K562 (cell line): ENCODE measurements around the gene TARBP1. TPM values are rescaled to one million over a fixed set of nuclear protein-coding genes. Genes with fewer than 3 reads are reported as not detected.
A peak's percentile ranks its signal among the peaks of the same experiment; 100 is the strongest.

Source experiments
- CHD2 ChIP-seq: IDR thresholded peaks from 2 replicates; pipeline ENCODE4 v1.6.1; 2011; ENCODE audit warnings: low read depth, low read length
- EGR1 ChIP-seq: fragments of 450-650 bp; conservative IDR thresholded peaks from 2 replicates; pipeline ENCODE4 v1.6.1; 2017; ENCODE audit warnings: mild to moderate bottlenecking
- HDAC6 ChIP-seq: IDR thresholded peaks from 2 replicates; pipeline ENCODE4 v1.6.1; 2012; ENCODE audit warnings: low read depth, mild to moderate bottlenecking, control low read depth, inconsistent platforms, low read length, moderate library complexity
- KDM5B ChIP-seq: fragments of 200-600 bp; sonication (generic); IDR thresholded peaks from 2 replicates; pipeline ENCODE4 v1.6.1; 2012; ENCODE audit warnings: low read depth, mild to moderate bottlenecking, moderate library complexity, low read length, control low read depth, inconsistent platforms; ENCODE audit not compliant: insufficient replicate concordance
- PHB2 ChIP-seq: fragments of 450-650 bp; IDR thresholded peaks from 2 replicates; pipeline ENCODE4 v1.6.1; 2017; ENCODE audit warnings: low read depth
- PRMT5 ChIP-seq: sonication (generic); formaldehyde crosslinking; IDR thresholded peaks from 2 replicates; pipeline ENCODE4 v1.5.0; 2020; ENCODE audit warnings: missing genetic modification reagents
- PURB ChIP-seq: sonication (generic); formaldehyde crosslinking; IDR thresholded peaks from 2 replicates; pipeline ENCODE4 v1.9.0; 2021; ENCODE audit warnings: low read depth, mild to moderate bottlenecking, missing genetic modification reagents
- RB1 ChIP-seq: fragments of 450-650 bp; IDR thresholded peaks from 2 replicates; pipeline ENCODE4 v1.6.1; 2017; ENCODE audit warnings: low read depth, mild to moderate bottlenecking
- SAP30 ChIP-seq: fragments of 200-600 bp; sonication (generic); IDR thresholded peaks from 2 replicates; pipeline ENCODE4 v1.6.1; 2012; ENCODE audit warnings: borderline replicate concordance, low read depth, mild to moderate bottlenecking, moderate library complexity, low read length, control low read depth, inconsistent platforms; ENCODE audit not compliant: insufficient read depth, poor library complexity, severe bottlenecking
- SIN3A ChIP-seq, 2 experiments: fragments of 150-350 bp in 1 of 2; IDR thresholded peaks; 2 replicates each; pipeline ENCODE4 v1.6.1; 2011 to 2016; ENCODE audit warnings: borderline replicate concordance in 2 of 2, low read depth in 2 of 2, low read length in 2 of 2, mild to moderate bottlenecking in 2 of 2, moderate library complexity in 2 of 2; ENCODE audit not compliant: control insufficient read depth in 1 of 2
- TAF1 ChIP-seq: IDR thresholded peaks from 2 replicates; pipeline ENCODE4 v1.6.1; 2011; ENCODE audit warnings: mild to moderate bottlenecking, low read length, moderate library complexity; ENCODE audit not compliant: insufficient read depth, control insufficient read depth, severe bottlenecking; ENCODE audit errors: extremely low read depth
- TEAD4 ChIP-seq, 2 experiments: sonication (generic) in 1 of 2; formaldehyde crosslinking in 1 of 2; IDR thresholded peaks; 2 replicates each; pipeline versions ENCODE4 v1.6.1 to v1.8.0; 2012 to 2022; ENCODE audit warnings: borderline replicate concordance in 1 of 2, inconsistent platforms in 1 of 2, low read length in 1 of 2, mild to moderate bottlenecking in 1 of 2, missing genetic modification reagents in 1 of 2
- ZBTB2 ChIP-seq: fragments of 450-650 bp; IDR thresholded peaks from 2 replicates; pipeline ENCODE4 v1.6.1; 2016; ENCODE audit warnings: antibody characterized with exemption
- ZNF316 ChIP-seq: fragments of 450-650 bp; IDR thresholded peaks from 2 replicates; pipeline ENCODE4 v1.6.1; 2016
- ZNF77 ChIP-seq: fragments of 250-450 bp; sonication (Bioruptor Pico); IDR thresholded peaks from 2 replicates; pipeline ENCODE4 v1.5.0; 2020
- ZNF79 ChIP-seq: fragments of 250-450 bp; sonication (Bioruptor Pico); IDR thresholded peaks from 2 replicates; pipeline ENCODE4 v1.4.0; 2020; ENCODE audit warnings: low read depth, mild to moderate bottlenecking, moderate library complexity
- polyA plus RNA-seq, 8 experiments: library from polyadenylated mRNA; depleted of rRNA in 4 of 8; stranded (reverse) in 5 of 8; unstranded in 3 of 8; fragments of >200 nt; fragmentation: Nextera tagmentation in 2 of 8; fragmentation: Illumina TruSeq in 1 of 8; extraction: Ambion mirVana in 2 of 8; extraction: Trizol in 1 of 8; gene quantifications; 2 replicates each; pipeline versions ENCODE4 v1.2.1 to v1.2.3, GENCODE V29; 2011 to 2014; ENCODE audit warnings: inconsistent platforms in 1 of 8, missing spikeins in 1 of 8
- total RNA-seq, 7 experiments: library from RNA; depleted of rRNA in 6 of 7; stranded (reverse); fragments of >200 nt in 6 of 7; fragmentation: Illumina TruSeq in 2 of 7; extraction: Trizol in 2 of 7; gene quantifications; 2 replicates each; pipeline versions ENCODE4 v1.2.1 to v1.2.3, GENCODE V29; 2011 to 2021; ENCODE audit warnings: low replicate concordance in 1 of 7
- TF ChIP-seq, protein P1 (sequence below): fragments of 250-450 bp; sonication (Bioruptor Pico); IDR thresholded peaks from 2 replicates; pipeline ENCODE4 v1.8.0; 2022; ENCODE audit warnings: inconsistent platforms, mild to moderate bottlenecking, moderate library complexity, borderline replicate concordance
- TF ChIP-seq, protein P2 (sequence below): sonication (generic); formaldehyde crosslinking; IDR thresholded peaks from 2 replicates; pipeline ENCODE4 v1.8.1; 2023; ENCODE audit warnings: mild to moderate bottlenecking, missing genetic modification reagents
- TF ChIP-seq, protein P3 (sequence below): fragments of 450-650 bp; formaldehyde crosslinking; IDR thresholded peaks from 2 replicates; pipeline ENCODE4 v1.4.0; 2020; ENCODE audit warnings: mild to moderate bottlenecking
- TF ChIP-seq, protein P4 (sequence below): sonication (generic); formaldehyde crosslinking; IDR thresholded peaks from 2 replicates; pipeline ENCODE4 v1.8.0; 2022; ENCODE audit warnings: missing genetic modification reagents, mild to moderate bottlenecking, borderline replicate concordance

TARBP1 gene
- total and polyA plus RNA-seq, 9 of the 15 experiments (the other 6 are each of a cell fraction or from before 2014, with no cell fraction given), result 8.8 to 48.0 (median 22.9) TPM

GRCh38 chr1:234478152-234478480 lies 863 bp downstream of the TARBP1 start (continued):
- TF ChIP-seq, protein P1, sequence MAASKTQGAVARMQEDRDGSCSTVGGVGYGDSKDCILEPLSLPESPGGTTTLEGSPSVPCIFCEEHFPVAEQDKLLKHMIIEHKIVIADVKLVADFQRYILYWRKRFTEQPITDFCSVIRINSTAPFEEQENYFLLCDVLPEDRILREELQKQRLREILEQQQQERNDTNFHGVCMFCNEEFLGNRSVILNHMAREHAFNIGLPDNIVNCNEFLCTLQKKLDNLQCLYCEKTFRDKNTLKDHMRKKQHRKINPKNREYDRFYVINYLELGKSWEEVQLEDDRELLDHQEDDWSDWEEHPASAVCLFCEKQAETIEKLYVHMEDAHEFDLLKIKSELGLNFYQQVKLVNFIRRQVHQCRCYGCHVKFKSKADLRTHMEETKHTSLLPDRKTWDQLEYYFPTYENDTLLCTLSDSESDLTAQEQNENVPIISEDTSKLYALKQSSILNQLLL (CRISPR knock-in tag), result no peak
- no peak for TF ChIP-seq ZNF77 (CRISPR knock-in tag)
- TF ChIP-seq, protein P2, sequence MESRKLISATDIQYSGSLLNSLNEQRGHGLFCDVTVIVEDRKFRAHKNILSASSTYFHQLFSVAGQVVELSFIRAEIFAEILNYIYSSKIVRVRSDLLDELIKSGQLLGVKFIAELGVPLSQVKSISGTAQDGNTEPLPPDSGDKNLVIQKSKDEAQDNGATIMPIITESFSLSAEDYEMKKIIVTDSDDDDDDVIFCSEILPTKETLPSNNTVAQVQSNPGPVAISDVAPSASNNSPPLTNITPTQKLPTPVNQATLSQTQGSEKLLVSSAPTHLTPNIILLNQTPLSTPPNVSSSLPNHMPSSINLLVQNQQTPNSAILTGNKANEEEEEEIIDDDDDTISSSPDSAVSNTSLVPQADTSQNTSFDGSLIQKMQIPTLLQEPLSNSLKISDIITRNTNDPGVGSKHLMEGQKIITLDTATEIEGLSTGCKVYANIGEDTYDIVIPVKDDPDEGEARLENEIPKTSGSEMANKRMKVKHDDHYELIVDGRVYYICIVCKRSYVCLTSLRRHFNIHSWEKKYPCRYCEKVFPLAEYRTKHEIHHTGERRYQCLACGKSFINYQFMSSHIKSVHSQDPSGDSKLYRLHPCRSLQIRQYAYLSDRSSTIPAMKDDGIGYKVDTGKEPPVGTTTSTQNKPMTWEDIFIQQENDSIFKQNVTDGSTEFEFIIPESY (CRISPR knock-in tag), result no peak
- TF ChIP-seq SAP30, result no peak
- TF ChIP-seq HDAC6, result 0 out of 2 replicates have a peak, but pooled peaks have one; percentile 6
- peak in 1 of 2 experiments; percentile 40; a peak in 1 of 4 replicates for TF ChIP-seq SIN3A (IDR thresholded peaks at IDR 0.05; ENCODE audit: borderline replicate concordance in 2 of 2, control insufficient read depth in 1 of 2, low read depth in 2 of 2, low read length in 2 of 2)
- peak; percentile 40 for TF ChIP-seq KDM5B
- no peak for TF ChIP-seq PRMT5 (CRISPR knock-in tag)
- no peak for TF ChIP-seq PURB (CRISPR knock-in tag)
- peak; percentile 80 for TF ChIP-seq RB1
- TF ChIP-seq ZNF316, result no peak
- TF ChIP-seq PHB2, result no peak
- no peak for TF ChIP-seq EGR1
- TF ChIP-seq, protein P3, sequence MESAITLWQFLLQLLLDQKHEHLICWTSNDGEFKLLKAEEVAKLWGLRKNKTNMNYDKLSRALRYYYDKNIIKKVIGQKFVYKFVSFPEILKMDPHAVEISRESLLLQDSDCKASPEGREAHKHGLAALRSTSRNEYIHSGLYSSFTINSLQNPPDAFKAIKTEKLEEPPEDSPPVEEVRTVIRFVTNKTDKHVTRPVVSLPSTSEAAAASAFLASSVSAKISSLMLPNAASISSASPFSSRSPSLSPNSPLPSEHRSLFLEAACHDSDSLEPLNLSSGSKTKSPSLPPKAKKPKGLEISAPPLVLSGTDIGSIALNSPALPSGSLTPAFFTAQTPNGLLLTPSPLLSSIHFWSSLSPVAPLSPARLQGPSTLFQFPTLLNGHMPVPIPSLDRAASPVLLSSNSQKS (CRISPR knock-in tag), result no peak
- TF ChIP-seq ZNF79 (CRISPR knock-in tag), result no peak
- peak; percentile 32 for TF ChIP-seq TAF1
- no peak for TF ChIP-seq TEAD4 (IDR thresholded peaks at IDR 0.05; ENCODE audit: low read length)
- TF ChIP-seq TEAD4 (CRISPR knock-in tag; IDR thresholded peaks at IDR 0.05; ENCODE audit: borderline replicate concordance), result no peak
- TF ChIP-seq ZBTB2, result no peak
- TF ChIP-seq CHD2, result no peak
- TF ChIP-seq, protein P4, sequence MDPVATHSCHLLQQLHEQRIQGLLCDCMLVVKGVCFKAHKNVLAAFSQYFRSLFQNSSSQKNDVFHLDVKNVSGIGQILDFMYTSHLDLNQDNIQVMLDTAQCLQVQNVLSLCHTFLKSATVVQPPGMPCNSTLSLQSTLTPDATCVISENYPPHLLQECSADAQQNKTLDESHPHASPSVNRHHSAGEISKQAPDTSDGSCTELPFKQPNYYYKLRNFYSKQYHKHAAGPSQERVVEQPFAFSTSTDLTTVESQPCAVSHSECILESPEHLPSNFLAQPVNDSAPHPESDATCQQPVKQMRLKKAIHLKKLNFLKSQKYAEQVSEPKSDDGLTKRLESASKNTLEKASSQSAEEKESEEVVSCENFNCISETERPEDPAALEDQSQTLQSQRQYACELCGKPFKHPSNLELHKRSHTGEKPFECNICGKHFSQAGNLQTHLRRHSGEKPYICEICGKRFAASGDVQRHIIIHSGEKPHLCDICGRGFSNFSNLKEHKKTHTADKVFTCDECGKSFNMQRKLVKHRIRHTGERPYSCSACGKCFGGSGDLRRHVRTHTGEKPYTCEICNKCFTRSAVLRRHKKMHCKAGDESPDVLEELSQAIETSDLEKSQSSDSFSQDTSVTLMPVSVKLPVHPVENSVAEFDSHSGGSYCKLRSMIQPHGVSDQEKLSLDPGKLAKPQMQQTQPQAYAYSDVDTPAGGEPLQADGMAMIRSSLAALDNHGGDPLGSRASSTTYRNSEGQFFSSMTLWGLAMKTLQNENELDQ (CRISPR knock-in tag), result no peak
